ENCODE data around the gene RABGAP1L. TPM values are rescaled to one million over a fixed set of nuclear protein-coding genes. Genes with fewer than 3 reads are reported as not detected.
"Not testable (repeated sequence)": the region's sequence is repeated elsewhere in the genome, so short reads cannot be mapped to it uniquely, and the experiment has no call there.

RABGAP1L gene
- polyA plus RNA-seq, 12 donors = 11.4 to 34.1 (median 16.6) TPM; not detected in 1

GRCh38 chr1:174152427-174152826 is 6.9 kb upstream of the RABGAP1L start:
- DNase-seq = no peak

GRCh38 chr1:174153085-174153824 is 6.1 kb upstream of the RABGAP1L start:
- DNase-seq = no peak

- DNase-seq = no peak
Measured at GRCh38 chr1:174153825-174154107, 5.6 kb upstream of the RABGAP1L start.

GRCh38 chr1:174156437-174156836 is 2.9 kb upstream of the RABGAP1L start:
- DNase-seq = no peak

- DNase-seq = no peak
Measured at GRCh38 chr1:174157157-174157806, 2.0 kb upstream of the RABGAP1L start.

GRCh38 chr1:174158767-174159251 is 511 bp upstream of the RABGAP1L start:
- no peak for DNase-seq

- DNase-seq = peak; percentile 26
Measured at GRCh38 chr1:174160109-174160473, 771 bp downstream of the RABGAP1L start.

- DNase-seq = no peak
Measured at GRCh38 chr1:174160603-174161002, 1.3 kb downstream of the RABGAP1L start.

- no peak for DNase-seq
Measured at GRCh38 chr1:174161813-174162212, 2.5 kb downstream of the RABGAP1L start.

GRCh38 chr1:174164826-174165225 is 5.5 kb downstream of the RABGAP1L start:
- DNase-seq = no peak

GRCh38 chr1:174165471-174166137 is 6.3 kb downstream of the RABGAP1L start:
- no peak for DNase-seq

GRCh38 chr1:174166530-174167264 is 7.4 kb downstream of the RABGAP1L start:
- no peak for DNase-seq

GRCh38 chr1:174167265-174167803 is 8.0 kb downstream of the RABGAP1L start:
- DNase-seq = no peak

GRCh38 chr1:174169342-174169741 is 10.0 kb downstream of the RABGAP1L start:
- no peak for DNase-seq

GRCh38 chr1:174171073-174171472 is 11.8 kb downstream of the RABGAP1L start:
- no peak for DNase-seq

GRCh38 chr1:174174461-174175329 is 15.4 kb downstream of the RABGAP1L start:
- DNase-seq = no peak

GRCh38 chr1:174178459-174178858 is 19.1 kb downstream of the RABGAP1L start:
- not testable (repeated sequence) for DNase-seq

- DNase-seq = no peak
Measured at GRCh38 chr1:174189428-174190062, 30.2 kb downstream of the RABGAP1L start.

GRCh38 chr1:174190691-174191199 is 31.4 kb downstream of the RABGAP1L start:
- no peak for DNase-seq

GRCh38 chr1:174191349-174191862 is 32.1 kb downstream of the RABGAP1L start:
- DNase-seq = no peak

All from muscle of arm (tissue), 12 donors.